GM23248 (cell line): ENCODE results near the gene KLF15.

Experiments used
- EZH2 ChIP-seq: fragments of 200-600 bp; sonication (generic); IDR thresholded peaks from 2 replicates; pipeline ENCODE4 v1.6.1; 2018; ENCODE audit warnings: antibody characterized with exemption, mild to moderate bottlenecking; ENCODE audit not compliant: insufficient read depth, poor library complexity, severe bottlenecking
- EZH2phosphoT487 ChIP-seq: fragments of 200-600 bp; sonication (generic); IDR thresholded peaks from 2 replicates; pipeline ENCODE4 v1.6.1; 2018; ENCODE audit warnings: antibody characterized with exemption, moderate library complexity, mild to moderate bottlenecking, low read depth; ENCODE audit not compliant: insufficient read depth

GRCh38 chr3:126393563-126393962, 36.4 kb upstream of the KLF15 start:
- TF ChIP-seq EZH2phosphoT487 = no peak
- TF ChIP-seq EZH2 = no peak
